Bladder microvascular endothelial cell (primary cell): Measurements from ENCODE around the gene HEXIM2. TPM values are rescaled to one million over a fixed set of nuclear protein-coding genes. Genes with fewer than 3 reads are reported as not detected.

Experiments used
- total RNA-seq: library from RNA; depleted of rRNA; stranded (reverse); fragments of >200 nt; gene quantifications from 2 replicates; pipeline ENCODE4 v1.2.3, GENCODE V29; 2014

Gene HEXIM2, protein sequence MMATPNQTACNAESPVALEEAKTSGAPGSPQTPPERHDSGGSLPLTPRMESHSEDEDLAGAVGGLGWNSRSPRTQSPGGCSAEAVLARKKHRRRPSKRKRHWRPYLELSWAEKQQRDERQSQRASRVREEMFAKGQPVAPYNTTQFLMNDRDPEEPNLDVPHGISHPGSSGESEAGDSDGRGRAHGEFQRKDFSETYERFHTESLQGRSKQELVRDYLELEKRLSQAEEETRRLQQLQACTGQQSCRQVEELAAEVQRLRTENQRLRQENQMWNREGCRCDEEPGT
- 3.3 and 4.4 TPM in 2 replicates for total RNA-seq

DNA sequence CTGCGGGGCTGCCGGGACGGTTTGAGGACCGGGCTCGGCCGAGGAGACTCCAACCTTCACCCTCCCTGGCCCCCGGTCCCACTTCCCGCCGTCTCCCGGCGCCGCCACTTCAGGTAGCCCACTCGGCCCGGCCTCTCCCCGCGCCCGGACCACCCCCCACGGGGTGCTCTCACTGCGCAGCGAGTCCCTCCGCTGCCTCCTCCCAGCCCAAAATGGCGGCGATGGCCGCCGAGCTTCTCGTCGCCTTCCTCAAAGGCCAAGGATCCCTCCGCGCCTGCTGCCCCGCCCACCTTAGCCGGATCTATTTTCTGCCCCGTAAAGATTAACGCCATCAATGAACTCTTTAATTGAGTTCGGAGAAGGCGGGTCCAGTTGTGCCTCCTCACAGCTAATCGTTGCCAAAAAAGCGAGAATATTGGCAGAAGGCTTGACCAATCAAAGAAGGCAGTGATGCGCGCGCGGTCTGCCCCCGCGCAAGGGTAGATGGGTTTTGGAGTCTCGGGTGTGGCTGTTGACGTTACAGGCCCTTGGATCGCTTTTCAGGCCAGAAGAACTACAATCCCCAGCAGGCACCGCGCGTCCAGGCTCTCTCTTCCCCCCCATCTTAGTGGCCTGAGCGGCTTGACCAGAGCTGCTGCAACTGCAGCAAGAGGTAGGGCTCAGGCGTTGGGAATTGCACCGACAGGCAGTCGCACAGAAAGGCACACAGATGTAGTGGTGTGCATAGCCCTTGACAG, at the start of gene HEXIM2:
Gene HEXIM2, plus strand, starts transcription at position 588 of the 737 bp plus-strand sequence. CDS start 919 bp downstream, outside the sequence.

DNA sequence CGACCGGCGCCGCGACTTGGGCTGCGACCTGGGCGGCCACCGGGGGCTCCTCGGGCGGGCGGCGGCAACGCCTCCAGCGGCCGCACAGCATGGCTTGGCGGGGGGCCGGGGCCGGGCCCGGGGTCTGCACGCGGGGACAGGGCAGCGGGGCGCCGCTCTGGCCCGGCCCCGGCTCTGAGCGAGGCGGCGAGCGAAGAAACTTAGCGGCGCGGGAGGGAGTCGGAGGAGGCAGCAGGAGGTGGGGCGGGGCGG, 29.4 kb upstream of the HEXIM2 start, which contains the start of gene PLCD3:
Gene PLCD3, minus strand, starts transcription at position 196 of the 252 bp plus-strand sequence. Its CDS starts 105 bp downstream, at position 91.

GRCh38 chr17:45135192-45135977, 26.3 kb upstream of the HEXIM2 start, which contains the start of gene ACBD4:
Gene ACBD4, plus strand, starts transcription at chr17:45135687. Its CDS starts 458 bp downstream, at chr17:45136145.

DNA sequence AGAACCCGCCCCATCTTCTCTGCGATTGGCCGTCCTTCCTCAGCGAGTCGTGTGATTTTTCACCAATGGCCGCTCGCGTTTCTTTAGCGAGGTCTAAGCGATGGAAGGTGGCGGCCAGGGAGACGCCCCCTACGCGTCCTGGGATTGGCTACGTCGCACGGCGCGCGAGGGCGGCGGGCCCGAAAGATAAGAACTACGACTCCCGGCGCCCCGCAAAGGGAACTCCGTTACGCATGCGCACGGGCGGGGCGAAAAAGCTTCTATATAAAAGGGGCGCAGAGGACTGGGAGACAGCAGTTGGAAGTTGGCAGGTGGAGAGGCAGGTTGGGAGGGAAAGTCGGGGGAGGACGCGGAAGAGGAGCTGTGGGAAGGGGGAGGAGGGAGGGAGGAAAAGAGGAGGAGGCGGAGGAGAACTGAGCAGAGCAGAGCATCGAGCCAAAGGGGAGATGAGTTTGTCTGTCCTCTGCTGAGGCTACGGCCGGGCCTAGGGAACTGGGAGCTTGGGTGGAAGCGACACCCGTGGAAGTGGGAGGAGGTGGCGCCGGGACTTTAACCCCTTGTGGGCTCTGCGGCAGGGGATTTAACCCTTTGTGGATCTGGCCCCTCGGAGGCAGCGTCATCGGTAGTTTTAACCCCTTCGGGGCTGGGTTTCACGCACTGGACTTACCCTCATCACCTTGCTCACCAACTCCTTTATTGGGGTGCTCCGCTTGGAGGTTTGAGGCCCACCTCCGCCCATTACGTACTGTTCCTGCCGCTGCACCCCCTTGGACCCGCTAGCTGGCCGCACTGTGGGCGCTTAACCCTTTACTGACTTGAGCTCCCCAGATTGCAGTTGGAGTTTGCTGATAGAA, 13.3 kb upstream of the HEXIM2 start, which contains the start of gene HEXIM1:
Gene HEXIM1, plus strand, starts transcription at position 293 of the 854 bp plus-strand sequence. CDS start 716 bp downstream, outside the sequence.

Other genes with a start within 250 kb of the HEXIM2 start
- 0.16 TPM in 1 of 2 replicates, not detected in the other for gene GFAP, start 246.4 kb upstream of the HEXIM2 start, total RNA-seq
- gene KIF18B, start 214.1 kb upstream of the HEXIM2 start, total RNA-seq, result 2.8 and 3.9 TPM in 2 replicates
- gene C1QL1, start 193.6 kb upstream of the HEXIM2 start, total RNA-seq, result 0.31 TPM in 1 of 2 replicates, not detected in the other
- 17.2 and 30.6 TPM in 2 replicates for gene DCAKD, start 110.2 kb upstream of the HEXIM2 start, total RNA-seq
- gene NMT1, start 100.6 kb upstream of the HEXIM2 start, total RNA-seq, result 48.7 and 116 TPM in 2 replicates
- 10.2 and 31.5 TPM in 2 replicates for gene PLCD3, start 29.4 kb upstream of the HEXIM2 start, total RNA-seq
- 2.6 and 3.9 TPM in 2 replicates for gene ACBD4, start 26.2 kb upstream of the HEXIM2 start, total RNA-seq
- gene HEXIM1, start 13.4 kb upstream of the HEXIM2 start, total RNA-seq, result 5.8 and 8.6 TPM in 2 replicates
- 2.3 and 2.7 TPM in 2 replicates for gene FMNL1, start 60.0 kb downstream of the HEXIM2 start, total RNA-seq
- gene SPATA32, start 100.2 kb downstream of the HEXIM2 start, total RNA-seq, result not detected in 2 replicates
- gene MAP3K14, start 155.1 kb downstream of the HEXIM2 start, total RNA-seq, result 1.9 and 3.6 TPM in 2 replicates